ENCODE results near the gene HECW1. TPM values are rescaled to one million over a fixed set of nuclear protein-coding genes. Genes with fewer than 3 reads are reported as not detected.

HECW1 gene
- total RNA-seq, 1 donor from 2014 or later = 0.11 TPM

- peaks cover 33% of the 10 kb centered on the region for H3K4me1 Mint-ChIP-seq
- Histone ChIP-seq H3K27ac (no peak overlapping the region), H3K9me3 (ENCODE audit: low read depth) (no peaks in the 10 kb centered on the region), H3K36me3 (no peaks in the 10 kb centered on the region), H3K4me3 (no peak overlapping the region), H3K4me1 (peaks cover 29% of the 10 kb centered on the region), H2AFZ (replicated peaks) (no peak overlapping the region), H3K9ac (no peak overlapping the region), H3K4me2 (no peak overlapping the region), H3K79me2 (ENCODE audit: low read depth) (no peaks in the 10 kb centered on the region), H3K27me3 (no peaks in the 10 kb centered on the region), H4K20me1 (ENCODE audit: low read depth) (no peaks in the 10 kb centered on the region), H3F3A (ENCODE audit: low read depth) (peaks cover 20% of the 10 kb centered on the region)
- H3K36me3 Mint-ChIP-seq = peaks cover 3% of the 10 kb centered on the region
- H3K4me3 Mint-ChIP-seq = no peak overlapping the region
- H3K27ac Mint-ChIP-seq = peak overlapping the region; percentile 82
- no peak for DNase-seq (ENCODE audit: low spot score)
- no peaks in the 10 kb centered on the region for H3K9me3 Mint-ChIP-seq
- TF ChIP-seq EZH2phosphoT487 (IDR thresholded peaks at IDR 0.05) = no peak
- no peak for TF ChIP-seq EZH2 (IDR thresholded peaks at IDR 0.05)
- no peak for TF ChIP-seq CTCF (IDR thresholded peaks at IDR 0.05)
- peaks cover 6% of the 10 kb centered on the region for H3K27me3 Mint-ChIP-seq (ENCODE audit: insufficient read depth, low read depth)
Observed at GRCh38 chr7:43450894-43451293, 338.4 kb downstream of the HECW1 start.

- Mint-ChIP-seq H3K36me3 (peaks cover 3% of the 10 kb centered on the region), H3K9me3 (no peaks in the 10 kb centered on the region), H3K4me3 (no peak overlapping the region), H3K27ac (peak overlapping the region; percentile 36), H3K27me3 (ENCODE audit: insufficient read depth, low read depth) (peaks cover 6% of the 10 kb centered on the region), H3K4me1 (peaks cover 23% of the 10 kb centered on the region)
- no peak overlapping the region for H3K27ac ChIP-seq
- H3K79me2 ChIP-seq (ENCODE audit: low read depth) = no peaks in the 10 kb centered on the region
- peak overlapping the region; percentile 59 for H2AFZ ChIP-seq (replicated peaks)
- no peaks in the 10 kb centered on the region for H3K27me3 ChIP-seq
- no peak overlapping the region for H3K4me2 ChIP-seq
- H3K36me3 ChIP-seq = no peaks in the 10 kb centered on the region
- TF ChIP-seq EZH2 (IDR thresholded peaks at IDR 0.05) = no peak
- peak; percentile 78 for TF ChIP-seq CTCF (IDR thresholded peaks at IDR 0.05)
- no peak for TF ChIP-seq EZH2phosphoT487 (IDR thresholded peaks at IDR 0.05)
- DNase-seq (ENCODE audit: low spot score) = peak; percentile 65
- H3K9ac ChIP-seq = no peak overlapping the region
- no peak overlapping the region for H3K4me3 ChIP-seq
- no peaks in the 10 kb centered on the region for H3K9me3 ChIP-seq (ENCODE audit: low read depth)
- no peaks in the 10 kb centered on the region for H4K20me1 ChIP-seq (ENCODE audit: low read depth)
- H3K4me1 ChIP-seq = peaks cover 14% of the 10 kb centered on the region
- peaks cover 6% of the 10 kb centered on the region for H3F3A ChIP-seq (ENCODE audit: low read depth)
Observed at GRCh38 chr7:43454936-43455518, 342.6 kb downstream of the HECW1 start.

GRCh38 chr7:43456200-43456599 lies 343.8 kb downstream of the HECW1 start:
- H3K36me3 ChIP-seq = no peaks in the 10 kb centered on the region
- peaks cover 4% of the 10 kb centered on the region for H3K4me1 ChIP-seq
- Mint-ChIP-seq H3K36me3 (peaks cover 3% of the 10 kb centered on the region), H3K27me3 (ENCODE audit: insufficient read depth, low read depth) (peaks cover 4% of the 10 kb centered on the region), H3K4me3 (no peak overlapping the region), H3K9me3 (no peaks in the 10 kb centered on the region), H3K27ac (no peak overlapping the region), H3K4me1 (peaks cover 19% of the 10 kb centered on the region)
- no peaks in the 10 kb centered on the region for H3F3A ChIP-seq (ENCODE audit: low read depth)
- H3K4me3 ChIP-seq = no peak overlapping the region
- no peak overlapping the region for H3K9ac ChIP-seq
- H2AFZ ChIP-seq (replicated peaks) = no peak overlapping the region
- no peak overlapping the region for H3K4me2 ChIP-seq
- DNase-seq (ENCODE audit: low spot score) = peak; percentile 40
- H3K79me2 ChIP-seq (ENCODE audit: low read depth) = no peaks in the 10 kb centered on the region
- TF ChIP-seq CTCF (IDR thresholded peaks at IDR 0.05) (peak; percentile 37), EZH2phosphoT487 (IDR thresholded peaks at IDR 0.05) (no peak)
- no peak overlapping the region for H3K27ac ChIP-seq
- H3K9me3 ChIP-seq (ENCODE audit: low read depth) = no peaks in the 10 kb centered on the region
- no peaks in the 10 kb centered on the region for H4K20me1 ChIP-seq (ENCODE audit: low read depth)
- no peaks in the 10 kb centered on the region for H3K27me3 ChIP-seq

Data from neural progenitor cell (in vitro differentiated cells).